GM12801 (cell line): ENCODE data around the gene PLCG2.

ENCODE experiments used
- TF ChIP-seq, protein P1 (sequence below): IDR thresholded peaks from one replicate; pipeline ENCODE4 v1.5.1; 2011; ENCODE audit warnings: control low read depth; ENCODE audit not compliant: insufficient read length; ENCODE audit errors: extremely low read depth

The PLCG2 gene

GRCh38 chr16:81786868-81787267 is 7.8 kb downstream of the PLCG2 start:
- TF ChIP-seq, protein P1, sequence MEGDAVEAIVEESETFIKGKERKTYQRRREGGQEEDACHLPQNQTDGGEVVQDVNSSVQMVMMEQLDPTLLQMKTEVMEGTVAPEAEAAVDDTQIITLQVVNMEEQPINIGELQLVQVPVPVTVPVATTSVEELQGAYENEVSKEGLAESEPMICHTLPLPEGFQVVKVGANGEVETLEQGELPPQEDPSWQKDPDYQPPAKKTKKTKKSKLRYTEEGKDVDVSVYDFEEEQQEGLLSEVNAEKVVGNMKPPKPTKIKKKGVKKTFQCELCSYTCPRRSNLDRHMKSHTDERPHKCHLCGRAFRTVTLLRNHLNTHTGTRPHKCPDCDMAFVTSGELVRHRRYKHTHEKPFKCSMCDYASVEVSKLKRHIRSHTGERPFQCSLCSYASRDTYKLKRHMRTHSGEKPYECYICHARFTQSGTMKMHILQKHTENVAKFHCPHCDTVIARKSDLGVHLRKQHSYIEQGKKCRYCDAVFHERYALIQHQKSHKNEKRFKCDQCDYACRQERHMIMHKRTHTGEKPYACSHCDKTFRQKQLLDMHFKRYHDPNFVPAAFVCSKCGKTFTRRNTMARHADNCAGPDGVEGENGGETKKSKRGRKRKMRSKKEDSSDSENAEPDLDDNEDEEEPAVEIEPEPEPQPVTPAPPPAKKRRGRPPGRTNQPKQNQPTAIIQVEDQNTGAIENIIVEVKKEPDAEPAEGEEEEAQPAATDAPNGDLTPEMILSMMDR = no peak

DNA sequence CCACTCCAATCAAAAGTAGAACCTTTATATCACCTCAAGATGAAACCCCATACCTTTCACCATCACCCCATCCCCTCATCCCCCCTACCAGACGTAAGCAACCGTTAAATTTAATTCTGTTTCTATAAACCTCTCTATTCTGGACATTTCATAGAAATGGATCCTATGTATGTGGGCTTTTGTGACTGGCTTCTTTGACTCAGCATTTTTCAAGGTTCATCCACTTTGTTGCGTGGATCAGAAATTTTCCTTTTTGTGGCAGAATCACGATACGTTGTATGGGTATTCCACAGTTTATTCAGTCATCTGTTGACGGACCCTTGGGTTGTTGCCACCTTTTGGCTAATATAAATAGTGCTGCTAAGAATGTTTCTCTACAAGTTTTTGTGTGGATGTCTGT is 8.6 kb downstream of the PLCG2 start:
- TF ChIP-seq, protein P1 = no peak

DNA sequence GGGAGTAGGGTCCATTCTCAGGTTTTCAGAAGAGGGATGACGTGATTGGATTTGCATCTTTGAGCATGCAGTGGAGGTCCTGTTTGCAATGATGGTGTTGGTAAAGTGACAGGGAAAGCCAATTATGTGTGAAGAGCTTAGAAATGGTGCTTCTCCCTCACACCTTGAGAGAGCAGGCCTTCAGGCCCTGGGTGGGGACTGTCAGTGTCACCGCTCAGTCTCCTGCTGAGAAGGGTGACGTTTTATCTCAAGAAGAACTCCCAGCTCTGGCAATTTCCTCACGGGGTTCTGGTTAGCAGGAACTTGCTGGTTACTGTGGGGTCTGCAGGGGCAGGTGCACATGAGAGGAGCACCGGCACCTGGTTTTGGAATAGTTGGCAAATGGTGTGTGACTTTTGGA is 11.2 kb downstream of the PLCG2 start:
- TF ChIP-seq, protein P1 = no peak

GRCh38 chr16:81790830-81791435 is 11.8 kb downstream of the PLCG2 start:
- TF ChIP-seq, protein P1 = no peak

DNA sequence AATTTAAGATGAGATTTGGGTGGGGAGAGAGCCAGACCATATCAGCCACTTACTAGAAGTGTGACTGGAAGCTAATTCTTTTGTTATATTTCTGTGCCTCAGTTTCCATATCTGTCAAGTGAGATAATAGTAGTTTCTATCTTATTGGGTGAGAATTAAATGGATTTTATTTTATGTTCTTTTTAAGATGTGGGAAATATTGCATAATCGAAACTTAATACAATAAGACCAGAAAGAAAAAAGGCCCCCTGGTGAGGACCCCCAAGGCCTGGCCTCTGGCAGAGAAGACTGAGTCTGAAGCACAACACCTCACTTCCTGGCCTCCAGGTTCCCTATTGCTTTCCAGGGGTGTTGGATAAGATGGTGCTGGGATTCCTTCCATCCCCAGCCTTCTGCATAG is 13.7 kb downstream of the PLCG2 start:
- TF ChIP-seq, protein P1 = no peak

GRCh38 chr16:81795193-81795592 is 16.1 kb downstream of the PLCG2 start:
- TF ChIP-seq, protein P1 = no peak

- TF ChIP-seq, protein P1 = no peak
Measured at GRCh38 chr16:81796035-81796434, 16.9 kb downstream of the PLCG2 start.
